Activated CD8-positive, alpha-beta T cell treated with anti-CD3 and anti-CD28 coated beads for 36 hours (primary cell): Measurements from ENCODE around the gene HAAO. TPM values are rescaled to one million over a fixed set of nuclear protein-coding genes. Genes with fewer than 3 reads are reported as not detected.

ENCODE experiments used
- ATAC-seq: fragments of 200-7000 bp; cut with Tn5 transposase; one replicate; pipeline ENCODE4 v1.10.0; 2021; ENCODE audit warnings: mild to moderate bottlenecking, moderate library complexity
- CTCF ChIA-PET: fragments of 350-600 bp; sonication (Branson Sonifier 250); formaldehyde crosslinking; loops from one replicate; lab custom pipeline; 2021; ENCODE audit warnings: antibody characterized with exemption; lab: Charles Lee
- POLR2A ChIA-PET: fragments of 350-600 bp; sonication (Branson Sonifier 250); formaldehyde crosslinking; loops from one replicate; lab custom pipeline; 2021; ENCODE audit warnings: antibody characterized with exemption; lab: Charles Lee
- DNase-seq: peaks from one replicate; pipeline ENCODE4 v3.0.0-alpha.2; 2020
- H3K27ac Mint-ChIP-seq: one replicate; pipeline ENCODE4 v1.8.0; 2021; ENCODE audit warnings: mild to moderate bottlenecking, mixed read lengths
- H3K27me3 Mint-ChIP-seq: one replicate; pipeline ENCODE4 v1.8.0; 2021; ENCODE audit warnings: mixed read lengths
- H3K36me3 Mint-ChIP-seq: one replicate; pipeline ENCODE4 v1.8.0; 2021; ENCODE audit warnings: low read depth, mixed read lengths
- H3K4me1 Mint-ChIP-seq: one replicate; pipeline ENCODE4 v1.8.0; 2021; ENCODE audit warnings: low read depth, mixed read lengths
- H3K4me3 Mint-ChIP-seq: one replicate; pipeline ENCODE4 v1.8.0; 2021; ENCODE audit warnings: mild to moderate bottlenecking, moderate library complexity, mixed read lengths
- H3K9me3 Mint-ChIP-seq: one replicate; pipeline ENCODE4 v1.8.0; 2021; ENCODE audit warnings: mixed read lengths
- intact Hi-C: fragments of 100-400 bp; cut with micrococcal nuclease; formaldehyde crosslinking; loops from one replicate; pipeline ENCODE4 v1.10.0; 2022
- total RNA-seq, 2 experiments: library from RNA; stranded (reverse); gene quantifications; one replicate each; pipeline ENCODE4 v1.2.3, GENCODE V29; 2021
- TF ChIP-seq, protein P1 (sequence below): fragments of 200-600 bp; IDR thresholded peaks from one replicate; pipeline ENCODE4 v1.8.0; 2022; ENCODE audit warnings: antibody characterized with exemption, mild to moderate bottlenecking

Gene HAAO
- total RNA-seq, 2 experiments from 2014 or later, result 0.63 to 1.0 TPM

DNA sequence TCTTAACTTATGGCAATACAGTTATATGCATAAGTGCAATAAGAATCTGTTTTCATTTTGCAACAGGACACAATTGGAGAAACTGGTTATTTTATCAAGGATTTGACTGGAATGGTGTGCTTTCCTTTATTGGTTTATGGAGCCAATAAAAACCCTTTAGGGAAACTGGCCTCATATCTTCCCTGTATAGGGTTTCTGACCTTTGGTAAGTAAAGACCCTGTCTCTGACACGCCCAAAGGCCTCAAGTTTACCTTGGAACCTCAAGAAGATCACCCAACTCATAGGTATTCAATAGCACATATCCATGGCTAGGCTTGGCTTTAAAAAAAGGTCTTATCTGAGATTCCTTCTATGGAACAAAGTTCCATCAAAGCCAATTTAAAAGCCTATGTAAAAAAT is 11.2 kb downstream of the HAAO start:
- ATAC-seq, result no peak
- H3K9me3 Mint-ChIP-seq, result peaks cover 7% of the 10 kb centered on the region
- no peaks in the 10 kb centered on the region for H3K27me3 Mint-ChIP-seq
- no peak for DNase-seq
- intact Hi-C loops, result no loop called here
- H3K4me1 Mint-ChIP-seq, result peaks cover 3% of the 10 kb centered on the region
- POLR2A ChIA-PET, result no interaction called here
- CTCF ChIA-PET, result interaction anchor here (0.6 kb wide), 1 partner anchor 11 kb away, joined by 3 read pairs; no protein-coding TSS in a partner anchor
- H3K27ac Mint-ChIP-seq, result no peak overlapping the region
- TF ChIP-seq, protein P1, sequence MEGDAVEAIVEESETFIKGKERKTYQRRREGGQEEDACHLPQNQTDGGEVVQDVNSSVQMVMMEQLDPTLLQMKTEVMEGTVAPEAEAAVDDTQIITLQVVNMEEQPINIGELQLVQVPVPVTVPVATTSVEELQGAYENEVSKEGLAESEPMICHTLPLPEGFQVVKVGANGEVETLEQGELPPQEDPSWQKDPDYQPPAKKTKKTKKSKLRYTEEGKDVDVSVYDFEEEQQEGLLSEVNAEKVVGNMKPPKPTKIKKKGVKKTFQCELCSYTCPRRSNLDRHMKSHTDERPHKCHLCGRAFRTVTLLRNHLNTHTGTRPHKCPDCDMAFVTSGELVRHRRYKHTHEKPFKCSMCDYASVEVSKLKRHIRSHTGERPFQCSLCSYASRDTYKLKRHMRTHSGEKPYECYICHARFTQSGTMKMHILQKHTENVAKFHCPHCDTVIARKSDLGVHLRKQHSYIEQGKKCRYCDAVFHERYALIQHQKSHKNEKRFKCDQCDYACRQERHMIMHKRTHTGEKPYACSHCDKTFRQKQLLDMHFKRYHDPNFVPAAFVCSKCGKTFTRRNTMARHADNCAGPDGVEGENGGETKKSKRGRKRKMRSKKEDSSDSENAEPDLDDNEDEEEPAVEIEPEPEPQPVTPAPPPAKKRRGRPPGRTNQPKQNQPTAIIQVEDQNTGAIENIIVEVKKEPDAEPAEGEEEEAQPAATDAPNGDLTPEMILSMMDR, result no peak
- H3K36me3 Mint-ChIP-seq, result peaks cover 10% of the 10 kb centered on the region
- H3K4me3 Mint-ChIP-seq, result no peak overlapping the region

DNA sequence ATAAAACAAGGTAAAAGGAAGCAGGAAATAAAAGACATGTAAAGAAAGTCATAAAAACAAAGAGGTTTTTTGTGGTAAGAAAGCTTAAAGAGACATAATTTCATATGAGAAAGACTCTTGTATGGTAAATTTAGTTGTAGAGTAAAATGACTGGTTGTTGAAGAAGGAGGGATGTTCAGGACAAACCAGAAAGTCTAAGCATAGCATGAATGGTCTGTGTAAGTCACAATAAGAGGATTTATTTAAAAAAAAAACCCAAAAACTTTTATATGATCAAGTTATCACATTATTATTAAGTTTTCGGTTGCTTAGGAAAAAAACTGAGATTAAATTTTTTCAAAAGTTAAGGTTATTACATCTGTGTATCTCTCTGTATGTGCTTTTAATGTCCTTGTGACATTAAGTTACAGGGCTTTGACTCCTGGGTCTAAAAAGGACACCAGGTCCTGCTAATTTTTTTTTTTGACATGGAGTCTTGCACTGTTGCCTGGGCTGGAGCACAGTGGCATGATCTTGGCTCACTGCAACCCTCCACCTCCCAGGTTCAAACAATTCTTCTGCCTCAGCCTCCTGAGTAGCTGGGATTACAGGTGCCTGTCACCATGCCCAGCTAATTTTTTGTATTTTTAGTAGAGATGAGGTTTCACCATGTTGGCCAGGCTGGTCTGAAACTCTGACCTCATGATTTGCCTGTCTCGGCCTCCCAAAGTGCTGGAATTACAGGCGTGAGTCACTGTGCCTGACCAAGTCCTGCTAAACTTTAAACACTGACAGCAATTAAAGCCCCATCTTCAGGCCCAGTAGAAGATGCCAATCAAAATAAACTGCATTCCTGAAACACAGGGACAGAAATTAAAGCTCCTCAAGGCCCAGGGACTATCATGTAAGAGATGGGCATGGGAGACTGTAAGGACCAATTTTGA is 14.2 kb downstream of the HAAO start:
- no peak for DNase-seq
- Mint-ChIP-seq H3K9me3 (peaks cover 7% of the 10 kb centered on the region), H3K4me1 (peaks cover 14% of the 10 kb centered on the region), H3K27ac (no peak overlapping the region), H3K27me3 (no peaks in the 10 kb centered on the region), H3K36me3 (peaks cover 10% of the 10 kb centered on the region), H3K4me3 (no peak overlapping the region)
- no peak for ATAC-seq
- intact Hi-C loops, result no loop called here
- POLR2A ChIA-PET, result no interaction called here
- TF ChIP-seq, protein P1, result no peak
- CTCF ChIA-PET, result no interaction called here

DNA sequence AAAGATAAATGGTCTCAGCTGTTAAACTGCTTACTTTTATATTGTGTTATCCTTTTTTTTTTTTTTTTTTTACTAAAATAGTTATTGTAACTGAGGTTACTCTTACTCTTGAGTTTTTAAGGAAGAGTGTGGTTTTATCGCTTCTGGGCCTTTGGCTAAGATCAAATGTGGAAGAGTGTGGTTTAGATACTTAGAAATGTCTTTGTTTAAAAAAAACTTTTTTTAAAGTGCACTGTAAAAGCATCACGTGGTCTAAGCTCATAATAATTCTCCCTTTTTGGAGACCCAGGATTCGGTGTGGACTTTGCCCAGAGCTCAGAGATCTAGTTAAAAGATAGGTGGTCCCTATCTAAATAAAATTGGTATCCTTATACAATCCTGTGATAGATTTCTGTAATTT is 16.6 kb downstream of the HAAO start:
- Mint-ChIP-seq H3K4me3 (no peak overlapping the region), H3K4me1 (peaks cover 14% of the 10 kb centered on the region), H3K9me3 (peaks cover 4% of the 10 kb centered on the region), H3K27me3 (no peaks in the 10 kb centered on the region), H3K27ac (no peak overlapping the region), H3K36me3 (peaks cover 6% of the 10 kb centered on the region)
- intact Hi-C loops, result no loop called here
- TF ChIP-seq, protein P1, result no peak
- CTCF ChIA-PET, result no interaction called here
- DNase-seq (no peak), ATAC-seq (no peak)
- POLR2A ChIA-PET, result no interaction called here

DNA sequence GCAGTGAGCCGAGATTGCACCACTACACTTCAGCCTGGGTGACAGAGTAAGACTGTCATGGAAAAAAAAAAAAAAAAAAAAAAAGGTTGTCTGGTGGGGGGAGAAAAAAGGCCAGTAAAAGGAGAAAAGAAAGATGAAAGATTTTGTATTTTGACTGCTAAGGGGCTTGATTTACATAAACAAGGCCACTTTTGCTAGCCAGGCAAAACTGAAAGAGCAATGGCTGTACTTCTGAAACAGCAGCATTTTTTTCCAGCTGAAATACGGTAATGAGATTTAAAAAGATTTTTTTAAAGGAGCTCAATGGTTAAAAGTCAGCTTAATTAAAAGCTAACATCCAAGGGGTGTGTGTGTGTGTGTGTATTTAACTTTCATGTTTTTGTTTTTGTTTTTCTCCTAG is 17.2 kb downstream of the HAAO start:
- peaks cover 14% of the 10 kb centered on the region for H3K4me1 Mint-ChIP-seq
- TF ChIP-seq, protein P1, result no peak
- no peak for ATAC-seq
- no peak for DNase-seq
- no peaks in the 10 kb centered on the region for H3K27me3 Mint-ChIP-seq
- peak overlapping the region; percentile 12 for H3K27ac Mint-ChIP-seq
- no peak overlapping the region for H3K4me3 Mint-ChIP-seq
- H3K36me3 Mint-ChIP-seq, result peaks cover 5% of the 10 kb centered on the region
- H3K9me3 Mint-ChIP-seq, result peaks cover 4% of the 10 kb centered on the region
- ChIA-PET CTCF (no interaction called here), POLR2A (interaction anchor here (0.6 to 1.2 kb wide), 2 partner anchors 35 to 99 kb away, joined by 3 read pairs; no protein-coding TSS in a partner anchor)
- intact Hi-C loops, result no loop called here

DNA sequence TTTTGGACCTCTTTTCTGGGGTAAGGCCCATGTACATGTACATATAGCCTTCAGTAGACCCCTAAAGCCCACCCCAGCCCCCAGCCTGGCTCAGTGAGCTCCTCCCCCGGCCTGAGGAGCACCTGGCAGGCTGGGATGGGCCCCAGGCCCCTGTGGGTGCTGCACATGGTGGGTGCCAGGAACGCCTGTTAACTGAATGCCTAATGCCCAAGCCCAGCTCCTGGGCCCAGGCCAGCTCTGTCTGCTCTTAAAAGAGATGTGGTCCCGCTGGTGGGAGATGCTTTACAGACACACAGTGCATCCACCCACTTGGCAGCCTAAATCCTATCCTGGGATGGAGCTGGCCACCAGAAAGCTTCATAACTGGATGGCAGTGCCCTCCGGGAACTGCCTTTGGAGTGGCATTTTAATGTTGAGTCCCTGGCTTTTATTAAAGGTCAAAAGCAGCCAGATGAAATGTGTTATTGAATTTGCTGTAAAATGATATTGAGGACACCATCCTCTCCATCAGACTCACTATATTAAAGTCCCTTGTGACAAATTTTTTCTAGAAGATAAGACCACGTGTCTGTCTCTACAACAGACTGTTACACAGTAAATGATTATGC is 20.7 kb downstream of the HAAO start:
- intact Hi-C loops, result no loop called here
- DNase-seq (no peak), ATAC-seq (no peak)
- Mint-ChIP-seq H3K4me3 (no peak overlapping the region), H3K27me3 (no peaks in the 10 kb centered on the region), H3K27ac (no peak overlapping the region), H3K9me3 (no peaks in the 10 kb centered on the region), H3K36me3 (no peaks in the 10 kb centered on the region), H3K4me1 (peaks cover 14% of the 10 kb centered on the region)
- POLR2A ChIA-PET, result no interaction called here
- TF ChIP-seq, protein P1, result no peak
- CTCF ChIA-PET, result interaction anchor here (1.4 kb wide), 1 partner anchor 14 kb away, joined by 4 read pairs; no protein-coding TSS in a partner anchor
